Kasumi-1 (cell line): ENCODE results near the gene TBR1.

ENCODE experiments used
- DNase-seq, 2 experiments: peaks; one replicate each; lab custom pipeline; 2025; lab: John Stamatoyannopoulos, UW

Gene TBR1

DNA sequence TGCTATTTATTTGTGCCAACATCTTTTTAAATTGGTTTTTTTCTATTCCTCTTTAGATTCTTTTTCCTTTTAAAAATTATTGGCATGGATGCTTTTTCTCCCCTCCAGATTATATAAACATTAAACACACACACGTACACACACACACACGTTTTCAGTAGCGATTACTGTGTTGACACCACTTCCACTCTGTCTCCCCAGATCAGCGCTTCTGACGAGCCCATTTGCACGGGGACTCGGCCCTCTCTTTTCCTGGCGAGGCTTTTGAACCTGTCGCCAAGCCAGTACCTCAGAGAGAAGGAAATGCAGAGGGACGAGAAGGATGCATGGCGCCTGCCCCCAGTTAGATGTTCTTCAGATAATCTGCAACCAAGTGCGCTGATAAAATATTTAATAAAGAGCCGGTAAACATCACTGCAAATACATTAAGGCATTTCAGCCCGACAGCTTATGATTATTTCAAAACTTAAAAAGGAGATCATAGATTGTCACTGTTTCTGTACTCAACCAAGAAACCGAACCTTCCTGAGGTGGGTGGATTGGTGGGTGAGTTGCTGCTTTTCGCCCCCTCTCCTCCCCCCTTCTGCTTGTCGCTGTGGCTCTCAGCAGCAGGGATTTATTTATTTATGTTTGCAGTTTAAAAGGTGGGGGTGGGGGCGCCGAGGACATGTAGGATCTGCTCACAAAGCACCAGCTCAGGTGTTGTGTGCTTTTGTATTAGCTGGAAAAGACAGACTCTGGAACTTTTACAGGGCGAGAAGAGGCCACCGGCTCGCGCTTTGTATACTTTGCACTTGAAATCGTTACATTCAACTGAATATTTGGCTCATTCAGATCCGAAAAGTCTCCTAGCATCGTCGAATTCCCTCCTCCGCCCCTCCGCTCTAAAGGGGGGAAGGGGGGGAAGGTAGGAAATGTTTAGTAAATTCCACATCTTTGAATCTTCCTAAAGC is 787 bp upstream of the TBR1 start:
- peak; percentile 58 to 72 for DNase-seq

- no peak for DNase-seq
These were observed 776 bp downstream of the TBR1 start for GRCh38 chr2:161416708-161417437.

- no peak for DNase-seq
These were observed 1.6 kb downstream of the TBR1 start for GRCh38 chr2:161417438-161418274.

- DNase-seq, result no peak
These were observed 2.2 kb downstream of the TBR1 start for GRCh38 chr2:161418275-161418714.

GRCh38 chr2:161418715-161419637 is 2.9 kb downstream of the TBR1 start:
- peak; percentile 31 to 34 for DNase-seq

DNA sequence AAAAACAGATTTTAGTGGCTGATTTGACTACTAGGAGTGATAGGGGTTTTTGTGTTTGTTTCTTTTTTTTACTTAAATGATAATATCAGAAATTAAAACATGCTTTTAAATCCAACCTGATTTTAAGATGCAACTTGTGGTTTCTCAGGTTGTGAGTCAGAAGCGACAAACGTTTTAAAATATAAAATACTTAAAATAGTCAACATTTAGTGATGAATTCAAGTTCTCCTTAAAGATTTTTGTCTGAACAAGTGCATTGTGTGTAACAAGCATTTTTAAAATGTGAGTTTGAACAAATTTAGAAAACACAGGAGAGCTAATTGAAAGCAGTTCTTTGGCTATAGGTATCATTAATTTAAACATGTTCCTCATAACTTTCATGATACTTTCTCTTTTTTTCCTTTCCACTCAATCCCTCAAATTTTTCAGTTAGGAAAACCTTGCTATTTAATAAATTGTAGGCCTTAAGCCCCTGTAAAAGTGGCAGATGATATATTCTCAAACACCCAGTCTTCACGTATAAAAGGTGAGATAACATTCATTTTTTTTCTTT is 3.6 kb downstream of the TBR1 start:
- no peak for DNase-seq

GRCh38 chr2:161420406-161421074 is 4.4 kb downstream of the TBR1 start:
- no peak for DNase-seq

DNA sequence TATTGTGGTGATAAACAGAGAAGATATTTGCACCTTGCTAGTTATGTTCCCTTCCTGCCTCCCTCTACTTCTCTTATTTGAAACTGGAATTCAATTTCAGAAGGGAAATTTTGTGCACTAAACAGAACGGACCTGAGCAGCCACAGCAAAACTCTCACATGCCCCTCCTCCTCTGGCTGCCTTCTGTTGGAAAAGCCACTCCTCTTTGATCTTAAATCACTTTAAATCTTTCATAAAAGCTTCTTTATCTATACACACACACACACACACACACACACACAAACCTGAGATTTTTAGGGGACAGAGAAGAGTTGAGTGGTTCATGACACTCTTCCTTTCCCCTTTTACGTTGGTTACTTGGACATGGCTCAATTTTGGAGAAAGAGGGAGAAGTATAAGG is 5.6 kb downstream of the TBR1 start:
- DNase-seq, result no peak

- DNase-seq, result no peak
These were observed 6.8 kb downstream of the TBR1 start for GRCh38 chr2:161422816-161423403.

DNA sequence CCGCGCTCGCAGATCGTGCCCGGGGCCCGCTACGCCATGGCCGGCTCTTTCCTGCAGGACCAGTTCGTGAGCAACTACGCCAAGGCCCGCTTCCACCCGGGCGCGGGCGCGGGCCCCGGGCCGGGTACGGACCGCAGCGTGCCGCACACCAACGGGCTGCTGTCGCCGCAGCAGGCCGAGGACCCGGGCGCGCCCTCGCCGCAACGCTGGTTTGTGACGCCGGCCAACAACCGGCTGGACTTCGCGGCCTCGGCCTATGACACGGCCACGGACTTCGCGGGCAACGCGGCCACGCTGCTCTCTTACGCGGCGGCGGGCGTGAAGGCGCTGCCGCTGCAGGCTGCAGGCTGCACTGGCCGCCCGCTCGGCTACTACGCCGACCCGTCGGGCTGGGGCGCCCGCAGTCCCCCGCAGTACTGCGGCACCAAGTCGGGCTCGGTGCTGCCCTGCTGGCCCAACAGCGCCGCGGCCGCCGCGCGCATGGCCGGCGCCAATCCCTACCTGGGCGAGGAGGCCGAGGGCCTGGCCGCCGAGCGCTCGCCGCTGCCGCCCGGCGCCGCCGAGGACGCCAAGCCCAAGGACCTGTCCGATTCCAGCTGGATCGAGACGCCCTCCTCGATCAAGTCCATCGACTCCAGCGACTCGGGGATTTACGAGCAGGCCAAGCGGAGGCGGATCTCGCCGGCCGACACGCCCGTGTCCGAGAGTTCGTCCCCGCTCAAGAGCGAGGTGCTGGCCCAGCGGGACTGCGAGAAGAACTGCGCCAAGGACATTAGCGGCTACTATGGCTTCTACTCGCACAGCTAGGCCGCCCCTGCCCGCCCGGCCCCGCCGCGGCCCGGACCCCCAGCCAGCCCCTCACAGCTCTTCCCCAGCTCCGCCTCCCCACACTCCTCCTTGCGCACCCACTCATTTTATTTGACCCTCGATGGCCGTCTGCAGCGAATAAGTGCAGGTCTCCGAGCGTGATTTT is 7.6 kb downstream of the TBR1 start:
- no peak for DNase-seq

- DNase-seq, result no peak
These were observed 8.3 kb downstream of the TBR1 start for GRCh38 chr2:161424394-161424769.

- DNase-seq, result no peak
These were observed 9.0 kb downstream of the TBR1 start for GRCh38 chr2:161424891-161425727.

DNA sequence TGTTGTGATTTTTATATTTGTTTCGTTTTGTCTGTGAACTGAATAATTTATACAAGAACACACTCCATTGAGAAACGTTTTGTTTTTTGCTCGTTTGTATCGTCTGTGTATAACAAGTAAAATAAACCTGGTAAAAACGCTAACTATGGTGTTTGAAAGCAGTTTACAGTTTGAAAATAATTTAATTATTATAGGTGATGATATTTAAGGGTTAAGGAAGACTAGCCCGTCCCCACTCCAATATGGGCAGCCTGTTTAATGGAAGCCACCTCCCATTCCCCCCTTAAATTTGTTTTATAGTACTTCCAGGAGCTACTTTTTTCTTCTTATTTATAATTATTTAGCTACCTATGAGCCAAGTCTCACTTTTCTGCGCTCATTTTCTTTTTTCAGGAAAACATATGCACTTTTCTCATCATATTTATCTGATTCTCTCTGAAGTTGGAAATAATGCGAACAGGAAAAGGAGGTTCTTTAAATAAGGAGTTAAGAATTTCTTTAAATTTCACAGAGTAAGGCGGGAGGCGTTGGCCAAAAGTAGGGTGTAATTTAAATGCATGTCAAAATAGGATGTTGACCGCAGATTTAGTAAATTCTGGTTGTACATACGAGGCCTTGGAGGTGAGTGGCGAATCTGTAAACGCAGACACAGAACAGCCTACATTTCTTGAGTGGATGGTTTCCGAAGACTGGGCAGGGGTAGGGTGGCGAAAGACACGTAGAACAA is 9.8 kb downstream of the TBR1 start:
- DNase-seq, result no peak

GRCh38 chr2:161426455-161426921 is 10.4 kb downstream of the TBR1 start:
- DNase-seq, result no peak

GRCh38 chr2:161426922-161427663 is 11.0 kb downstream of the TBR1 start:
- no peak for DNase-seq
